Loucy (cell line): ENCODE data around the gene CPED1.

Experiments used
- CTCF ChIP-seq: fragments of 200-600 bp; sonication (generic); conservative IDR thresholded peaks from 2 replicates; pipeline ENCODE4 v1.5.1; 2014; ENCODE audit warnings: mild to moderate bottlenecking, antibody characterized with exemption, low read length
- EZH2phosphoT487 ChIP-seq: fragments of 200-600 bp; IDR thresholded peaks from 2 replicates; pipeline ENCODE4 v1.6.1; 2018; ENCODE audit warnings: antibody characterized with exemption, mild to moderate bottlenecking, moderate library complexity, borderline replicate concordance

DNA sequence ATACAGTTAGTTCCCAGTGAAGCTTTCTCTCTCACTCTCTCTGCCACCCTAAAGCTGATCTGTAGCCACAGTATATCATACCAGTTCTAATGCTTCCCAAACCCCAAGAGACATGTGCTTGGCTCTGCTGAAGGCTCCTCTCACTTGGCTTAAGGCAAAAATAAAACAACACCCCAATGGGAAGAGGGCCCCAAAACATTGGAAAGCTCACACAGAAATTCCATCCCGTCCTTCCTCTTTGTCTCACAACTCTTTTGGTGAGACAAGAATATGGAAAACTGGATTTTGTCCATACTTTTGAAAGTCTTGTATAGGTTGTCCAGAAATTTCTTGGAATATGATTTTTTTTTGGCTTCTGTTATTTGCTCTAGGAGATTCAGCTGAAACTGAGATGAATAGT lies 284.2 kb downstream of the CPED1 start:
- TF ChIP-seq CTCF (no peak), EZH2phosphoT487 (no peak)
